ENCODE measurements around the gene NCAPG.
"Not testable (repeated sequence)": the region's sequence is repeated elsewhere in the genome, so short reads cannot be mapped to it uniquely, and the experiment has no call there.

NCAPG gene

GRCh38 chr4:17787315-17787714, 23.5 kb upstream of the NCAPG start:
- DNase-seq (ENCODE audit: low read depth, low spot score) = no peak

GRCh38 chr4:17788956-17789355, 21.8 kb upstream of the NCAPG start:
- DNase-seq (ENCODE audit: low read depth, low spot score) = no peak

GRCh38 chr4:17794730-17795129, 16.0 kb upstream of the NCAPG start:
- no peak for DNase-seq (ENCODE audit: low read depth, low spot score)

GRCh38 chr4:17797808-17798207, 13.0 kb upstream of the NCAPG start:
- no peak for DNase-seq (ENCODE audit: low read depth, low spot score)

GRCh38 chr4:17805580-17806155, 5.1 kb upstream of the NCAPG start:
- no peak for DNase-seq (ENCODE audit: low read depth, low spot score)

GRCh38 chr4:17807446-17807845, 3.3 kb upstream of the NCAPG start:
- no peak for DNase-seq (ENCODE audit: low read depth, low spot score)

- no peak for DNase-seq (ENCODE audit: low read depth, low spot score)
These were observed 1.1 kb upstream of the NCAPG start for GRCh38 chr4:17809667-17810066.

GRCh38 chr4:17811078-17811603, 362 bp downstream of the NCAPG start:
- no peak for DNase-seq (ENCODE audit: low read depth, low spot score)

GRCh38 chr4:17812125-17812524, 1.3 kb downstream of the NCAPG start:
- no peak for DNase-seq (ENCODE audit: low read depth, low spot score)

- DNase-seq (ENCODE audit: low read depth, low spot score) = no peak
These were observed 2.0 kb downstream of the NCAPG start for GRCh38 chr4:17812801-17813200.

- no peak for DNase-seq (ENCODE audit: low read depth, low spot score)
These were observed 3.4 kb downstream of the NCAPG start for GRCh38 chr4:17814140-17814539.

- DNase-seq (ENCODE audit: low read depth, low spot score) = no peak
These were observed 5.4 kb downstream of the NCAPG start for GRCh38 chr4:17816142-17816541.

- DNase-seq (ENCODE audit: low read depth, low spot score) = no peak
These were observed 6.2 kb downstream of the NCAPG start for GRCh38 chr4:17817027-17817426.

GRCh38 chr4:17823871-17824669, 13.3 kb downstream of the NCAPG start:
- no peak for DNase-seq (ENCODE audit: low read depth, low spot score)

GRCh38 chr4:17846266-17846665, 35.5 kb downstream of the NCAPG start:
- DNase-seq (ENCODE audit: low read depth, low spot score) = no peak

- not testable (repeated sequence) for DNase-seq (ENCODE audit: low read depth, low spot score)
These were observed 39.5 kb downstream of the NCAPG start for GRCh38 chr4:17850295-17850694.

GRCh38 chr4:17851959-17852358, 41.2 kb downstream of the NCAPG start:
- DNase-seq (ENCODE audit: low read depth, low spot score) = no peak

- DNase-seq (ENCODE audit: low read depth, low spot score) = no peak
These were observed 43.3 kb downstream of the NCAPG start for GRCh38 chr4:17854036-17854435.

GRCh38 chr4:17859793-17860406, 49.1 kb downstream of the NCAPG start:
- no peak for DNase-seq (ENCODE audit: low read depth, low spot score)

- not testable (repeated sequence) for DNase-seq (ENCODE audit: low read depth, low spot score)
These were observed 51.1 kb downstream of the NCAPG start for GRCh38 chr4:17861906-17862305.

- no peak for DNase-seq (ENCODE audit: low read depth, low spot score)
These were observed 55.1 kb downstream of the NCAPG start for GRCh38 chr4:17865866-17866363.

- no peak for DNase-seq (ENCODE audit: low read depth, low spot score)
These were observed 56.0 kb downstream of the NCAPG start for GRCh38 chr4:17866810-17867209.

- no peak for DNase-seq (ENCODE audit: low read depth, low spot score)
These were observed 56.5 kb downstream of the NCAPG start for GRCh38 chr4:17867276-17867675.

Data from activated naive CD8-positive, alpha-beta T cell treated with anti-CD3 and anti-CD28 coated beads, Interleukin-2, amount 50 U/mL, for 16 hours (primary cell).